ENCODE results near the gene MYH7. TPM values are rescaled to one million over a fixed set of nuclear protein-coding genes. Genes with fewer than 3 reads are reported as not detected.

The MYH7 gene
- total RNA-seq, 1 experiment from 2014 or later: not detected

DNA sequence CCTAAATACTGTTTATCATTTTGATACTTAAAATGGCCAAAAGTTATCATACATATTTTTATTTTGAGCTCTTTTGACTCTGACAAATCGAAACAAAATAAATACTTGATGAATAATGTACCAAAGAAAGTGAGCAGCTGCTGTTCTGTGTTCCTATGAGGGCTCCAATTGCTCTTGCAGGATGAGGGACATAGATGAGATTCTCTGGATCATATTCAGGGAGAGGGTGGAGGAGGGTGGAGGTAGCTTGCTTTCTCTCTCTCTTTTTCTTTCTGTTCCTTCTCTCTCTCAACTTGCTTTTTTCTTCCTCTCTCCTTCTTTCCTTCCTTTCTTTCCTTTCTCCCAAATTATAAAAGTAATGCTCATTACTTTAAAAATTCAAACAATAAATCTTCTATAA is 8.9 kb upstream of the MYH7 start (continued):
- no peak for TF ChIP-seq NR3C1 (CRISPR knock-in tag; conservative IDR thresholded peaks at IDR 0.05; ENCODE audit: low read depth)

DNA sequence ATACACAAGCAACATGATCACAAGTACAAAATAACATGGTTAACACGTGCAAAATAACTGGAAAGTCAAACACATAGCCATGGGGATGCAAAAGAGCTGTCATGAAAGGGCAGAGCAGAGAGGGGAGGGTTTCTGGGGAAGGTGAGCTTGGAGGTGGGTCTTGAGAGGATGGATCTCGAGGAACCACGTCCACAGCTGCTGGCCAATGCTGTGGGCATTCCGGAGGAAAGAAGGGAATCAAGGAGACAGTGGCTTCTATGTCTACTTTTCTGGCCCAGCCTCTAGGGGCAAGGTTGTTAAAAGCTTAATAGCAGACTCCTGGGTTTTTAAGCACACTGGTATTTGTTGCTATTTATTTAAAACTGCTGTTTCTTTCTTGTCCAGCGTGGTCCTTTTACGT is 8.4 kb upstream of the MYH7 start:
- ChIA-PET POLR2A (no interaction called here), CTCF (interaction anchor here (1.0 to 2.1 kb wide), 7 partner anchors 9 to 118 kb away, joined by 3 to 7 read pairs (median 3); partner anchors contain the start of gene CMTM5)
- ATAC-seq: no peak
- no peak for DNase-seq (ENCODE audit: low spot score)
- H3K36me3 Mint-ChIP-seq: no peaks in the 10 kb centered on the region
- no peaks in the 10 kb centered on the region for H3K9me3 Mint-ChIP-seq
- H3K4me3 Mint-ChIP-seq: no peak overlapping the region
- H3K4me1 Mint-ChIP-seq: peaks cover 16% of the 10 kb centered on the region
- H3K27ac Mint-ChIP-seq: no peak overlapping the region
- TF ChIP-seq SMAD4 (CRISPR knock-in tag; IDR thresholded peaks at IDR 0.05): no peak
- no peak for TF ChIP-seq PRRX2 (CRISPR knock-in tag; IDR thresholded peaks at IDR 0.05)
- TF ChIP-seq KAT7 (CRISPR knock-in tag; IDR thresholded peaks at IDR 0.05; ENCODE audit: borderline replicate concordance): no peak
- TF ChIP-seq ATF1 (CRISPR knock-in tag; IDR thresholded peaks at IDR 0.05): no peak
- no peak for TF ChIP-seq JUN (CRISPR knock-in tag; IDR thresholded peaks at IDR 0.05)
- no peak for TF ChIP-seq ZNF423 (CRISPR knock-in tag; IDR thresholded peaks at IDR 0.05)
- TF ChIP-seq CREM (CRISPR knock-in tag; IDR thresholded peaks at IDR 0.05): no peak
- TF ChIP-seq ZNF263 (CRISPR knock-in tag; IDR thresholded peaks at IDR 0.05; ENCODE audit: low read depth): no peak
- H3K27me3 Mint-ChIP-seq (ENCODE audit: low read depth): peaks cover 21% of the 10 kb centered on the region

GRCh38 chr14:23443411-23443812 is 8.0 kb upstream of the MYH7 start:
- CTCF ChIA-PET: interaction anchor here (1.0 to 2.1 kb wide), 9 partner anchors 10 to 118 kb away, joined by 3 to 12 read pairs (median 4); partner anchors contain the start of gene CMTM5
- no peak for ATAC-seq
- H3K4me3 Mint-ChIP-seq: no peak overlapping the region
- no peaks in the 10 kb centered on the region for H3K9me3 Mint-ChIP-seq
- H3K27ac Mint-ChIP-seq: no peak overlapping the region
- DNase-seq (ENCODE audit: low spot score): no peak
- H3K36me3 Mint-ChIP-seq: no peaks in the 10 kb centered on the region
- peaks cover 17% of the 10 kb centered on the region for H3K4me1 Mint-ChIP-seq
- H3K27me3 Mint-ChIP-seq (ENCODE audit: low read depth): peaks cover 21% of the 10 kb centered on the region
- POLR2A ChIA-PET: no interaction called here
- TF ChIP-seq ESRRA (CRISPR knock-in tag; IDR thresholded peaks at IDR 0.05; ENCODE audit: borderline replicate concordance) (no peak), GTF2I (CRISPR knock-in tag; conservative IDR thresholded peaks at IDR 0.05) (no peak), TEAD4 (CRISPR knock-in tag; IDR thresholded peaks at IDR 0.05) (no peak), CBFB (CRISPR knock-in tag; IDR thresholded peaks at IDR 0.05; ENCODE audit: low read depth) (no peak), ELF4 (CRISPR knock-in tag; IDR thresholded peaks at IDR 0.05; ENCODE audit: low read depth) (no peak), NR1H2 (CRISPR knock-in tag; IDR thresholded peaks at IDR 0.05) (no peak), SMAD4 (CRISPR knock-in tag; IDR thresholded peaks at IDR 0.05) (no peak), ETV6 (CRISPR knock-in tag; IDR thresholded peaks at IDR 0.05) (no peak), SP1 (CRISPR knock-in tag; conservative IDR thresholded peaks at IDR 0.05) (no peak), NFYB (CRISPR knock-in tag; conservative IDR thresholded peaks at IDR 0.05; ENCODE audit: low read depth) (no peak), KAT7 (CRISPR knock-in tag; IDR thresholded peaks at IDR 0.05; ENCODE audit: borderline replicate concordance) (no peak), FOXJ3 (CRISPR knock-in tag; IDR thresholded peaks at IDR 0.05; ENCODE audit: borderline replicate concordance) (no peak)
- TF ChIP-seq, protein P1, sequence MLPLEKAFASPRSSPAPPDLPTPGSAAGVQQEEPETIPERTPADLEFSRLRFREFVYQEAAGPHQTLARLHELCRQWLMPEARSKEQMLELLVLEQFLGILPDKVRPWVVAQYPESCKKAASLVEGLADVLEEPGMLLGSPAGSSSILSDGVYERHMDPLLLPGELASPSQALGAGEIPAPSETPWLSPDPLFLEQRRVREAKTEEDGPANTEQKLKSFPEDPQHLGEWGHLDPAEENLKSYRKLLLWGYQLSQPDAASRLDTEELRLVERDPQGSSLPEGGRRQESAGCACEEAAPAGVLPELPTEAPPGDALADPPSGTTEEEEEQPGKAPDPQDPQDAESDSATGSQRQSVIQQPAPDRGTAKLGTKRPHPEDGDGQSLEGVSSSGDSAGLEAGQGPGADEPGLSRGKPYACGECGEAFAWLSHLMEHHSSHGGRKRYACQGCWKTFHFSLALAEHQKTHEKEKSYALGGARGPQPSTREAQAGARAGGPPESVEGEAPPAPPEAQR (CRISPR knock-in tag; IDR thresholded peaks at IDR 0.05): no peak
- TF ChIP-seq, protein P2, sequence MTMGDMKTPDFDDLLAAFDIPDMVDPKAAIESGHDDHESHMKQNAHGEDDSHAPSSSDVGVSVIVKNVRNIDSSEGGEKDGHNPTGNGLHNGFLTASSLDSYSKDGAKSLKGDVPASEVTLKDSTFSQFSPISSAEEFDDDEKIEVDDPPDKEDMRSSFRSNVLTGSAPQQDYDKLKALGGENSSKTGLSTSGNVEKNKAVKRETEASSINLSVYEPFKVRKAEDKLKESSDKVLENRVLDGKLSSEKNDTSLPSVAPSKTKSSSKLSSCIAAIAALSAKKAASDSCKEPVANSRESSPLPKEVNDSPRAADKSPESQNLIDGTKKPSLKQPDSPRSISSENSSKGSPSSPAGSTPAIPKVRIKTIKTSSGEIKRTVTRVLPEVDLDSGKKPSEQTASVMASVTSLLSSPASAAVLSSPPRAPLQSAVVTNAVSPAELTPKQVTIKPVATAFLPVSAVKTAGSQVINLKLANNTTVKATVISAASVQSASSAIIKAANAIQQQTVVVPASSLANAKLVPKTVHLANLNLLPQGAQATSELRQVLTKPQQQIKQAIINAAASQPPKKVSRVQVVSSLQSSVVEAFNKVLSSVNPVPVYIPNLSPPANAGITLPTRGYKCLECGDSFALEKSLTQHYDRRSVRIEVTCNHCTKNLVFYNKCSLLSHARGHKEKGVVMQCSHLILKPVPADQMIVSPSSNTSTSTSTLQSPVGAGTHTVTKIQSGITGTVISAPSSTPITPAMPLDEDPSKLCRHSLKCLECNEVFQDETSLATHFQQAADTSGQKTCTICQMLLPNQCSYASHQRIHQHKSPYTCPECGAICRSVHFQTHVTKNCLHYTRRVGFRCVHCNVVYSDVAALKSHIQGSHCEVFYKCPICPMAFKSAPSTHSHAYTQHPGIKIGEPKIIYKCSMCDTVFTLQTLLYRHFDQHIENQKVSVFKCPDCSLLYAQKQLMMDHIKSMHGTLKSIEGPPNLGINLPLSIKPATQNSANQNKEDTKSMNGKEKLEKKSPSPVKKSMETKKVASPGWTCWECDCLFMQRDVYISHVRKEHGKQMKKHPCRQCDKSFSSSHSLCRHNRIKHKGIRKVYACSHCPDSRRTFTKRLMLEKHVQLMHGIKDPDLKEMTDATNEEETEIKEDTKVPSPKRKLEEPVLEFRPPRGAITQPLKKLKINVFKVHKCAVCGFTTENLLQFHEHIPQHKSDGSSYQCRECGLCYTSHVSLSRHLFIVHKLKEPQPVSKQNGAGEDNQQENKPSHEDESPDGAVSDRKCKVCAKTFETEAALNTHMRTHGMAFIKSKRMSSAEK (CRISPR knock-in tag; IDR thresholded peaks at IDR 0.05; ENCODE audit: borderline replicate concordance): no peak
- TF ChIP-seq, protein P3, sequence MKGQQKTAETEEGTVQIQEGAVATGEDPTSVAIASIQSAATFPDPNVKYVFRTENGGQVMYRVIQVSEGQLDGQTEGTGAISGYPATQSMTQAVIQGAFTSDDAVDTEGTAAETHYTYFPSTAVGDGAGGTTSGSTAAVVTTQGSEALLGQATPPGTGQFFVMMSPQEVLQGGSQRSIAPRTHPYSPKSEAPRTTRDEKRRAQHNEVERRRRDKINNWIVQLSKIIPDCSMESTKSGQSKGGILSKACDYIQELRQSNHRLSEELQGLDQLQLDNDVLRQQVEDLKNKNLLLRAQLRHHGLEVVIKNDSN (CRISPR knock-in tag; IDR thresholded peaks at IDR 0.05): no peak
- TF ChIP-seq, protein P4, sequence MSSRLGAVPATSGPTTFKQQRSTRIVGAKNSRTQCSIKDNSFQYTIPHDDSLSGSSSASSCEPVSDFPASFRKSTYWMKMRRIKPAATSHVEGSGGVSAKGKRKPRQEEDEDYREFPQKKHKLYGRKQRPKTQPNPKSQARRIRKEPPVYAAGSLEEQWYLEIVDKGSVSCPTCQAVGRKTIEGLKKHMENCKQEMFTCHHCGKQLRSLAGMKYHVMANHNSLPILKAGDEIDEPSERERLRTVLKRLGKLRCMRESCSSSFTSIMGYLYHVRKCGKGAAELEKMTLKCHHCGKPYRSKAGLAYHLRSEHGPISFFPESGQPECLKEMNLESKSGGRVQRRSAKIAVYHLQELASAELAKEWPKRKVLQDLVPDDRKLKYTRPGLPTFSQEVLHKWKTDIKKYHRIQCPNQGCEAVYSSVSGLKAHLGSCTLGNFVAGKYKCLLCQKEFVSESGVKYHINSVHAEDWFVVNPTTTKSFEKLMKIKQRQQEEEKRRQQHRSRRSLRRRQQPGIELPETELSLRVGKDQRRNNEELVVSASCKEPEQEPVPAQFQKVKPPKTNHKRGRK (CRISPR knock-in tag; IDR thresholded peaks at IDR 0.05; ENCODE audit: borderline replicate concordance): no peak
- TF ChIP-seq, protein P5, sequence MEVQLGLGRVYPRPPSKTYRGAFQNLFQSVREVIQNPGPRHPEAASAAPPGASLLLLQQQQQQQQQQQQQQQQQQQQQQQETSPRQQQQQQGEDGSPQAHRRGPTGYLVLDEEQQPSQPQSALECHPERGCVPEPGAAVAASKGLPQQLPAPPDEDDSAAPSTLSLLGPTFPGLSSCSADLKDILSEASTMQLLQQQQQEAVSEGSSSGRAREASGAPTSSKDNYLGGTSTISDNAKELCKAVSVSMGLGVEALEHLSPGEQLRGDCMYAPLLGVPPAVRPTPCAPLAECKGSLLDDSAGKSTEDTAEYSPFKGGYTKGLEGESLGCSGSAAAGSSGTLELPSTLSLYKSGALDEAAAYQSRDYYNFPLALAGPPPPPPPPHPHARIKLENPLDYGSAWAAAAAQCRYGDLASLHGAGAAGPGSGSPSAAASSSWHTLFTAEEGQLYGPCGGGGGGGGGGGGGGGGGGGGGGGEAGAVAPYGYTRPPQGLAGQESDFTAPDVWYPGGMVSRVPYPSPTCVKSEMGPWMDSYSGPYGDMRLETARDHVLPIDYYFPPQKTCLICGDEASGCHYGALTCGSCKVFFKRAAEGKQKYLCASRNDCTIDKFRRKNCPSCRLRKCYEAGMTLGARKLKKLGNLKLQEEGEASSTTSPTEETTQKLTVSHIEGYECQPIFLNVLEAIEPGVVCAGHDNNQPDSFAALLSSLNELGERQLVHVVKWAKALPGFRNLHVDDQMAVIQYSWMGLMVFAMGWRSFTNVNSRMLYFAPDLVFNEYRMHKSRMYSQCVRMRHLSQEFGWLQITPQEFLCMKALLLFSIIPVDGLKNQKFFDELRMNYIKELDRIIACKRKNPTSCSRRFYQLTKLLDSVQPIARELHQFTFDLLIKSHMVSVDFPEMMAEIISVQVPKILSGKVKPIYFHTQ (CRISPR knock-in tag; IDR thresholded peaks at IDR 0.05): no peak

All from WTC11 (cell line).